Kidney (tissue), 14 donors: ENCODE measurements around the gene VPS18. TPM values are rescaled to one million over a fixed set of nuclear protein-coding genes. Genes with fewer than 3 reads are reported as not detected.

Source experiments
- DNase-seq, 5 donors: peaks; one replicate each; pipeline ENCODE4 v3.0.0-alpha.2; 2013 to 2020
- FAIRE-seq: peaks from 2 replicates; lab custom pipeline; 2012; peaks lifted over from hg19 to GRCh38; lab: Jason Lieb, UNC
- H3K27ac ChIP-seq, 2 donors: one replicate each; pipeline ENCODE4 v1.7.0; 2013; ENCODE audit warnings: low read depth in 2 of 2, low read length in 2 of 2, inconsistent platforms in 1 of 2
- H3K27me3 ChIP-seq: one replicate; pipeline ENCODE4 v1.7.1; 2013; ENCODE audit warnings: low read length, inconsistent platforms; ENCODE audit not compliant: control insufficient read depth, insufficient read depth
- H3K36me3 ChIP-seq, 3 donors: one replicate each; pipeline versions ENCODE4 v1.7.0 to v1.7.1; 2013; ENCODE audit warnings: low read length in 3 of 3, control low read depth in 1 of 3, inconsistent platforms in 1 of 3; ENCODE audit not compliant: insufficient read depth in 3 of 3, control insufficient read depth in 2 of 3
- H3K4me1 ChIP-seq, 3 donors: one replicate each; pipeline versions ENCODE4 v1.7.0 to v1.7.1; 2013; ENCODE audit warnings: low read length in 3 of 3, inconsistent platforms in 1 of 3, low read depth in 1 of 3; ENCODE audit not compliant: control insufficient read depth in 2 of 3, insufficient read depth in 2 of 3
- H3K4me3 ChIP-seq, 3 donors: one replicate each; pipeline versions ENCODE4 v1.7.0 to v1.8.1; 2013; ENCODE audit warnings: low read length in 3 of 3, control low read depth in 1 of 3, inconsistent platforms in 1 of 3
- H3K9ac ChIP-seq, 3 donors: one replicate each; pipeline versions ENCODE4 v1.7.0 to v1.7.1; 2013; ENCODE audit warnings: low read length in 3 of 3, control low read depth in 1 of 3, inconsistent platforms in 1 of 3
- H3K9me3 ChIP-seq, 3 donors: one replicate each; pipeline versions ENCODE4 v1.7.0 to v1.7.1; 2013; ENCODE audit warnings: low read length in 3 of 3, control low read depth in 1 of 3, inconsistent platforms in 1 of 3; ENCODE audit not compliant: control insufficient read depth in 2 of 3, insufficient read depth in 1 of 3
- intact Hi-C: fragments of 100-400 bp; cut with DNase I; formaldehyde crosslinking; loops from one replicate; pipeline ENCODE4 v1.11.1; 2022
- polyA plus RNA-seq: library from polyadenylated mRNA; stranded (reverse); fragments of 350-450 nt; fragmentation: Illumina TruSeq; extraction: RNeasy Lipid Tissue Mini Kit (QIAGEN cat#74804); gene quantifications from one replicate; pipeline ENCODE4 v1.2.3, GENCODE V29; 2014; ENCODE audit warnings: low read depth, low replicate concordance; ENCODE audit not compliant: insufficient read depth
- total RNA-seq: library from RNA; stranded (reverse); fragmentation: NEBNext Ultra II Directional; extraction: Animal tissue kit (Norgen Biotek cat#: 25700); gene quantifications from one replicate; pipeline ENCODE4 v1.2.1, GENCODE V29; 2021
- TF ChIP-seq, protein P1 (sequence below): IDR thresholded peaks from 3 replicates; pipeline ENCODE4 v1.5.1; 2012; ENCODE audit warnings: mild to moderate bottlenecking, moderate library complexity, borderline replicate concordance; ENCODE audit not compliant: insufficient read depth; ENCODE audit errors: extremely low read depth
- donor health status: control.
- donor health status: control.
- donor health status: control.
- donor health status: control.
- donor health status: control.
- donor health status: DM: yes; HTN: yes; CAD: no.
- donor health status: Normal renal cell carcinoma (clear cell type).

The VPS18 gene
- total and polyA plus RNA-seq, 2 donors from 2014 or later = 21.9 to 28.1 TPM

DNA sequence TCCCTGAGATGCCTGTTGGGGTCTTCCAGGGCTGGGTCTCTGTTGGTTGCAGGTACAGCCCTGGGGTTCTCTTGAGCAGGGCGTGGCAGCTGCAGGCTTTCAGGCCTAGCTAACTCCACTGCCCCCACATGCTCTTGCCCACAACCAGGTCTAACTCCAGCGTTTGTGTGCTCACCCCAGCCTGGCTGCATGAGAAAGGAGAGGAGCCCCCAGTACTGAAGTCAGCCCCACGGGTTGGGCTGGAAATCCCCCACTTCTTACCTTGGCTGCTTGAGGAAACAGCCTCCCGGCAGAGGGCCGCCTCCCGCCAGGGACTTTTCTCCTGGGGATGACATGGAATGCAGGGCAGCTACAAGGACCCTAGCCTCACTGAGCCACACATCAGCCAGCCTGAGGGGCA lies 18.2 kb downstream of the VPS18 start:
- Histone ChIP-seq H3K27me3 (no peaks in the 10 kb centered on the region), H3K9me3 (no peaks in the 10 kb centered on the region), H3K4me1 (peaks cover 0 to 19% (median 9%) of the 10 kb centered on the region in 3 donors), H3K9ac (no peak overlapping the region), H3K36me3 (no peaks in the 10 kb centered on the region), H3K27ac (no peak overlapping the region), H3K4me3 (no peak overlapping the region)
- DNase-seq (no peak), FAIRE-seq (no peak)
- intact Hi-C loops = no loop called here
- TF ChIP-seq, protein P1, sequence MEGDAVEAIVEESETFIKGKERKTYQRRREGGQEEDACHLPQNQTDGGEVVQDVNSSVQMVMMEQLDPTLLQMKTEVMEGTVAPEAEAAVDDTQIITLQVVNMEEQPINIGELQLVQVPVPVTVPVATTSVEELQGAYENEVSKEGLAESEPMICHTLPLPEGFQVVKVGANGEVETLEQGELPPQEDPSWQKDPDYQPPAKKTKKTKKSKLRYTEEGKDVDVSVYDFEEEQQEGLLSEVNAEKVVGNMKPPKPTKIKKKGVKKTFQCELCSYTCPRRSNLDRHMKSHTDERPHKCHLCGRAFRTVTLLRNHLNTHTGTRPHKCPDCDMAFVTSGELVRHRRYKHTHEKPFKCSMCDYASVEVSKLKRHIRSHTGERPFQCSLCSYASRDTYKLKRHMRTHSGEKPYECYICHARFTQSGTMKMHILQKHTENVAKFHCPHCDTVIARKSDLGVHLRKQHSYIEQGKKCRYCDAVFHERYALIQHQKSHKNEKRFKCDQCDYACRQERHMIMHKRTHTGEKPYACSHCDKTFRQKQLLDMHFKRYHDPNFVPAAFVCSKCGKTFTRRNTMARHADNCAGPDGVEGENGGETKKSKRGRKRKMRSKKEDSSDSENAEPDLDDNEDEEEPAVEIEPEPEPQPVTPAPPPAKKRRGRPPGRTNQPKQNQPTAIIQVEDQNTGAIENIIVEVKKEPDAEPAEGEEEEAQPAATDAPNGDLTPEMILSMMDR = no peak

GRCh38 chr15:40914013-40914412 lies 19.8 kb downstream of the VPS18 start:
- no peak overlapping the region for H3K27ac ChIP-seq
- H3K27me3 ChIP-seq = no peaks in the 10 kb centered on the region
- H3K4me3 ChIP-seq = peak overlapping the region in 1 of 3 donors; percentile 13
- H3K36me3 ChIP-seq = no peaks in the 10 kb centered on the region
- TF ChIP-seq, protein P1 = no peak
- no peak for FAIRE-seq
- no peak for DNase-seq
- intact Hi-C loops = no loop called here
- H3K9ac ChIP-seq = no peak overlapping the region
- peaks cover 0 to 15% (median 9%) of the 10 kb centered on the region in 3 donors for H3K4me1 ChIP-seq
- H3K9me3 ChIP-seq = no peaks in the 10 kb centered on the region

- Histone ChIP-seq H3K27me3 (no peaks in the 10 kb centered on the region), H3K4me1 (peaks cover 0 to 14% (median 9%) of the 10 kb centered on the region in 3 donors), H3K4me3 (no peak overlapping the region), H3K36me3 (no peaks in the 10 kb centered on the region), H3K27ac (peak overlapping the region; percentile 25 to 71), H3K9ac (no peak overlapping the region), H3K9me3 (no peaks in the 10 kb centered on the region)
- intact Hi-C loops = no loop called here
- no peak for DNase-seq
- no peak for FAIRE-seq
- TF ChIP-seq, protein P1 = no peak
Observed at GRCh38 chr15:40914486-40914885, 20.2 kb downstream of the VPS18 start.

DNA sequence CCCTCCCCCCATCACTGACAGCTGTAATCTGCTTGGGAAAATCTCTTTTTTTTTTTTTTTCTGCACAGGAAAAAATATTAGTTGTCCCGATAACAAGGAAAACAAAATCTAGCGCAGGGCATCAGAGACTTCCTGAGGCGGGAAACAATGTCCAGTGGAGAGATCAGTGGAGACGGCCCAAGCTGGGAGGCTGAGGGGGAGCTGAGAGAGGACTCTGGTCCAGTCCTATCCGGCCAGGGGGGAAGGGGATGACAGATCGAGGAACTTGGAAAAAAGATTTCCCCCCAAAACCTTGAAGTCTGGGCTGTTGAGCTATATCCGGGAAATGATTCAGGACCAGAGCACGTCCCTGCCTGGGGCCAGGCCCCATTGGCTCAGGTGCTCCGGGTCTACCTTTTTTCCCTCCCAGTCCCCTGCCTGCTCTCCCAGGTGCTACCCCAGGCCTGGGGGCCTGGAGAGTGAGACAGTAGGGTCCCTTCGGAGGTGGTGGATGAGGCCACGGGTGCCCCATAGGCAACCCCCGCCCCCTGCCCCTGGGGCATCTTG lies 20.9 kb downstream of the VPS18 start:
- TF ChIP-seq, protein P1 = no peak
- DNase-seq (peak in 2 of 5 donors; percentile 42 to 45), FAIRE-seq (no peak)
- no peaks in the 10 kb centered on the region for H3K36me3 ChIP-seq
- peak overlapping the region; percentile 55 to 71 for H3K27ac ChIP-seq
- no peaks in the 10 kb centered on the region for H3K9me3 ChIP-seq
- no peak overlapping the region for H3K4me3 ChIP-seq
- peaks cover 0 to 9% (median 9%) of the 10 kb centered on the region in 3 donors for H3K4me1 ChIP-seq
- intact Hi-C loops = no loop called here
- no peaks in the 10 kb centered on the region for H3K27me3 ChIP-seq
- no peak overlapping the region for H3K9ac ChIP-seq
